ENCODE results near the gene NAXD.
"Not testable (repeated sequence)": the region's sequence is repeated elsewhere in the genome, so short reads cannot be mapped to it uniquely, and the experiment has no call there.

NAXD gene

GRCh38 chr13:110628952-110629701 is 13.8 kb downstream of the NAXD start:
- no peak for DNase-seq

DNA sequence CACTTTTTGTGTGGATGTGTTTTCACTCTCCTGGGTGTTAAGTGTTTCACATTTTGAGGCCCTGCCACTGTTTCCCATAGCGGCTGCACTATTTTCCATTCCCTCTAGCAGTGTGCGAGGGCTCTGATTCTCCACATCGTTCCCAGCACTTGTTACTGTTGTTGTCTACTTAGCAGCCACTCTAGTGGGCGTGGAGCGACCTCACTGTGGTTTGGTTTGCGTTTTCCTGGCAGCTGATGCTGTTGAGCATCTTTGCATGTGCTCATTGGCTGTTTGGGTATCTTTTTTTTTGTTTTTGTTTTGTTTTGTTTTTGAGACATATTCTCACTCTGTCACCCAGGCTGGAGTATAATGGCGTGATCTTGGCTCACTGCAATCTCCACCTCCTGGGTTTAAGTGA is 14.4 kb downstream of the NAXD start:
- no peak for DNase-seq

- no peak for DNase-seq
These were observed 15.3 kb downstream of the NAXD start for GRCh38 chr13:110630566-110631119.

GRCh38 chr13:110632255-110632654 is 16.9 kb downstream of the NAXD start:
- not testable (repeated sequence) for DNase-seq

DNA sequence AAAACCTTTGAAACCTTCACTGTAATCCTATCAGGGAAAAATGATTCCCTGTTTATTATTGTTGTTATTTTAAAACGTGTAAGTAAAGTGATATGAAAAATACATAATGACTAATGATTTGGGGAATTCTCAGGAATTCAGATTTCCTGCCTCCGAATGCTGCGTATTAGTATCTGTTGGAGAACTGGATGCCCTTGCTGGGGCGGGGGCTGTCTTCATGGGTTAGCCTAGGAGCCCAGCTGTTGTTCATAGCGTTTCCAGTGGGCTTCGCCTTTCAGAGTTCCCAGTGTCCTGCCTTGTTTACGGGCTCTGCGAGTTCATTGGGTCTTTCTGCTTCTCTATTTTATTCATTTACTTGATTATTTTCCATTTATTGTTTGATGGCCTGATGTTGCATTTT is 18.4 kb downstream of the NAXD start:
- no peak for DNase-seq

GRCh38 chr13:110634558-110634957 is 19.2 kb downstream of the NAXD start:
- DNase-seq: peak; percentile 26

GRCh38 chr13:110635405-110636002 is 20.2 kb downstream of the NAXD start:
- DNase-seq: no peak

DNA sequence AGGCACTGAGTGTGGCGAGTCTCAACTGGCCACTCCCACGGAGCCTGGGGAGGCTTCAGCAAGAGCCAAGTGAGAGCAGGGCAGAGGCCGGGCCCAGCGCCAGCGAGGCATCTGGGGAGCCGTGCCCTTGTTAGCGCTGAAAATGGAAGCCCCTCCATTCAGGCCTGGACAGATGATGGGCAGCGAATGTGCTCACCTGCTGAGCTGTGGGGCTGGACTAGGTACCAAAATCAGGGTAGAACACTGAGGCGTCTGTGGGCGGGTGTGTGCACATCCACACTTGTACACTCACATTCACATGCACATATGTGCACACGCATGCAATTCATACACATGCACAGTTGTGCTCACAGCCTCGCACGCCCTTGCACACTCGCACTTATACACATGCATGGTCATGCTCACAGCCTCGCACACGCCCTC is 20.7 kb downstream of the NAXD start:
- DNase-seq: no peak

- no peak for DNase-seq
These were observed 21.4 kb downstream of the NAXD start for GRCh38 chr13:110636701-110637201.

- DNase-seq: no peak
These were observed 21.9 kb downstream of the NAXD start for GRCh38 chr13:110637275-110637674.

DNA sequence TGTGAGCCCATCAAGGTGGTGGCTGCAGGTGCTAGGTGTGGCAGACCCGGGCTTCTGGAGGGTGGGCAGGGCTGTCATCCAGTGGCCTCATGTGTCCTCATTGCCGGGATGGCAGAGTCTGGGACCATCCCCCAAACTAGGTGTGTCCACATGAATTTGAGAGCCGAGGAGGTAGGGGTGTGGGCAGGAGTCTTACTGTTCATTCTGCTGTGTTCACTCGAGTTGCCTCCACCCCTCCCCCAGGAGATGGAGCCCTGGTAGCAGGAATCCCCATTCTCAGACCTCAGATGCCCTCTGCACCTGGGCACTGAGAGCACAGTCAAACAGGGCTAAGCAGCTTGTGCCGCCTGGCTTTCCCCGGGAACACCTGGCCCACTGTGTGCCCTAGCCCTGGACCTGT is 22.4 kb downstream of the NAXD start:
- no peak for DNase-seq

DNA sequence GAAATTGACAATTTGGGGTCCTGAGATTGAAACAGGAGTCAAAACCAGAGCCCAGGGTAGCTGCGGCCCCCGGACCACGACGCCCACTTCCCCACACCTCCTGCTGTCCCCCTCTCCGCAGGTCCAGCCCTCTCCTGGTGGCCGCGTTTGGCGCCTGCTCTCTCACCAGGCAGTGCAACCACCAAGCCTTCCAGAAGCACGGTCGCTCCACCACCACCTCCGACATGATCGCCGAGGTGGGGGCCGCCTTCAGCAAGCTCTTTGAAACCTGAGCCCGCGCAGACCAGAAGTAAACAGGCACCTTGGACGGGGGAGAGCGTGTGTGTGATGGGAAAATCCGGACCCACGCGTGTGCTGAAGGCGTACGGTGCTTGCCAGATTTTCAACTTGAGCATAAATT is 22.9 kb downstream of the NAXD start:
- no peak for DNase-seq

- DNase-seq: no peak
These were observed 23.8 kb downstream of the NAXD start for GRCh38 chr13:110638814-110639806.

- DNase-seq: no peak
These were observed 24.6 kb downstream of the NAXD start for GRCh38 chr13:110639935-110640334.

GRCh38 chr13:110640591-110641029 is 25.3 kb downstream of the NAXD start:
- DNase-seq: no peak

GRCh38 chr13:110641055-110642015 is 26.0 kb downstream of the NAXD start:
- DNase-seq: no peak

DNA sequence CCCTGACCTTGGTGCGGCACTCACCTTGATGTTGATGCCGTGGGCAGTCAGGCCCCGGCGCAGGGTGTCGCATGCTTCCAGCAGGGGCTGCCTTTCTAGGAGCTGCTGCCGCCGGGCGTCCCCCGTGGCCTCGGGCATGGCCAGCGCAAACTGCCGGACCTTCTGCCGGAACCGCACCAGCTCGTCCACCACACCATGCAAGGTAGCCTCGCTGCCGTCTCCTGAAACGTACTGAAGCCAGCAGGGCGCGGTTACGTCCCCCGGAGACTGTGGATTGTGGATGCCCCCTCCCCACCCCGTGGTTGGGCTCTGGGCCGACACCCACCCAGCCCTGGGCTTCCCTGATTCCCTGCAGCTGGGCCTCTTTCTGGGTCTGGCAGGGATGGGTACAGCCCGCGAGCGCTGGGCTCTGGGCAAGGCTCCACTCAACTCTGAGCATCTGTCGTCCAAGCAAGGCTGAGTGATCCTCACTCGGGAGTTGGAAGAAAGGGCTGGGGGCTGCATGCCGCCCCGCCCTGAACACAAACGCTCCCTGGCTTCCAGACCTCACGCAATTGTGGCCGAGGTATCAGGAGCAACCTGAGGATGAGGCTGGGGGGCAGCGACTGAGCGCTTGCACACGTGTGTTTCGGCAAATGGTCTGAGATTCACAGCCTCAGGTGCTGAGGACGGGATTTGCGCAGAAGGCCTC is 27.1 kb downstream of the NAXD start:
- DNase-seq: no peak

DNA sequence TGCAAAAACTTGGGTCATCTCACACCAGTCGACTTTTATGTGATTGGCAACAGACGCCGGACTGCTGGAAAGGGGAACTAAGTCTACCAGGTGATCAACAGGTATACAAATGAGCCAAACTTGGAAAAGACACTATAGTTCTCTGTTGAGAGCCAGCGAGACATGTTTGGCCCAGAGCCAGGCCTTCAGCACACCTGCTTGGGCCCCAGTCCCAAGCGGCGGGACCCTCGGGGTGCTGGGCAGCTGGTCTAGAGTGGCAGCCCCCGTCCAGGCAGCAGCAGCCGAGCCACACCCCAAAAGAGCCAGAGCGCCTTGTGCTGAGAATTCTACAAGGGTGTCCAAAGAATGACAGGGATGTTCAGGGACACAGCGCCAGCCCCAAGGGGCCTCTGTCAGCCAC is 28.0 kb downstream of the NAXD start:
- no peak for DNase-seq

DNA sequence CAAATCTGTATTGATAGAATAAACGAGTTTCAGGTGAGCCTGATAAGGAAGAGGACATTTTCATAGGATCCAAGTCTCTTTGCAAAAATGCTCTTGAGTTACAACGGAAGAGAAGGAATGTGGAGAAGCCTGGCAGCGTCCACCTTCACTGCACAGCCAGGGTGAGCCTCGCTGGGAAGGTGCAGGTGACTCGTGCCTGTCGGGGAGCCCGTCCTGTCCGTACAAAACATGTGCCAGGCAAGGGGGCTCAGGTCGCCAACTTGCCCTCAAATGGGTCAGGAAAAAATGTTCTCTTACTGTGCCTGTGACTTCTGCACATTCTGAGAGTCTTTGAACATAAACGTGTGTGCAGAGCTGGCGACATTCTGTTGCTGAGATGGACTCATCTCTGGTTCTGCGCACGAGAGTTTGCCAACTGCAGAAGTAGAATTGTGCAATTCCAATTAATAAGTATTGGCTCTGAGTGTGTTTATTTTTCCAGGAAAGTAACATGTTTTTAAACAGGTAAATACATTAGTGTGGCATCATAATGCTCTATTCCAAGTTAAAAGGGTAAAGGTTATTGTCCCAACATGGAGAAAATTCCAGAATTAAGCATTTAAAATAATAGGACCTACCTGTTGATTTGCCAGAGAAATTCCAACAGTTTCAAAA is 28.6 kb downstream of the NAXD start:
- DNase-seq: no peak

- DNase-seq: no peak
These were observed 29.7 kb downstream of the NAXD start for GRCh38 chr13:110644892-110645521.

Measured in NCI-H226 (cell line).